Stomach (tissue), 9 donors: ENCODE measurements around the gene B3GNT5. TPM values are rescaled to one million over a fixed set of nuclear protein-coding genes. Genes with fewer than 3 reads are reported as not detected.

Experiments used
- DNase-seq, 2 donors: peaks; one replicate each; pipeline versions ENCODE4 v3.0.0 to v3.0.0-alpha.2; 2013 to 2019
- H3K27ac ChIP-seq, 5 donors: fragments of 200-600 bp in 4 of 5; sonication (generic) in 4 of 5; one replicate each; pipeline ENCODE4 v1.5.1; 2013 to 2019; ENCODE audit warnings: mild to moderate bottlenecking in 1 of 5, moderate library complexity in 1 of 5
- H3K27me3 ChIP-seq, 3 donors: fragments of 200-600 bp; sonication (generic); one replicate each; pipeline ENCODE4 v1.5.1; 2017 to 2019; ENCODE audit warnings: mixed run types in 1 of 3
- H3K36me3 ChIP-seq, 4 donors: fragments of 200-600 bp; sonication (generic); 1 replicate in 3 of 4; 2 replicates in 1 of 4; pipeline ENCODE4 v1.5.1; 2016 to 2019
- H3K4me1 ChIP-seq, 4 donors: fragments of 200-600 bp; sonication (generic); one replicate each; pipeline ENCODE4 v1.5.1; 2016 to 2019
- H3K4me3 ChIP-seq, 4 donors: fragments of 200-600 bp; sonication (generic) in 3 of 4; one replicate each; pipeline ENCODE4 v1.5.1; 2016 to 2019; ENCODE audit warnings: mild to moderate bottlenecking in 1 of 4
- H3K9me3 ChIP-seq, 4 donors: fragments of 200-600 bp; sonication (generic); one replicate each; pipeline ENCODE4 v1.5.1; 2016 to 2019
- EP300 ChIP-seq: sonication (generic); formaldehyde crosslinking; IDR thresholded peaks from one replicate; pipeline ENCODE4 v1.6.1; 2017; ENCODE audit warnings: antibody characterized with exemption
- POLR2A ChIP-seq, 4 donors: fragments of 450-650 bp; IDR thresholded peaks; one replicate each; pipeline ENCODE4 v1.6.1; 2016; ENCODE audit warnings: antibody characterized with exemption in 4 of 4, control low read depth in 2 of 4, mild to moderate bottlenecking in 1 of 4, moderate library complexity in 1 of 4
- POLR2AphosphoS5 ChIP-seq, 3 donors: sonication (generic); formaldehyde crosslinking; IDR thresholded peaks; one replicate each; pipeline ENCODE4 v1.6.1; 2016; ENCODE audit warnings: antibody characterized with exemption in 3 of 3
- whole genome bisulfite sequencing, 5 donors: extraction: QIAGEN DNeasy Blood & Tissue Kit in 3 of 5; methylation state at CpG; one replicate each; pipeline versions ENCODE4 v1.1.5 to v1.1.7; 2013 to 2018; 5-methylcytosine and 5-hydroxymethylcytosine counted together
- intact Hi-C: fragments of 100-400 bp; cut with DNase I; formaldehyde crosslinking; loops from one replicate; pipeline ENCODE4 v1.15.1; 2023; ENCODE audit warnings: low total_unique reads
- polyA plus RNA-seq, 3 donors: library from polyadenylated mRNA; stranded (reverse); fragments of 200-250 nt; gene quantifications; one replicate each; pipeline ENCODE4 v1.2.3, GENCODE V29; 2013
- total RNA-seq, 5 donors: library from RNA; depleted of rRNA; stranded (reverse); fragments of >200 nt; gene quantifications; one replicate each; pipeline versions ENCODE4 v1.1.0 to v1.2.3, GENCODE V29; 2014 to 2016
- TF ChIP-seq, protein P1 (sequence below), 7 experiments: fragments of 450-650 bp in 4 of 7; fragments of 200-600 bp in 3 of 7; sonication (generic) in 3 of 7; IDR thresholded peaks; one replicate each; pipeline ENCODE4 v1.5.1; 2016 to 2019; ENCODE audit warnings: antibody characterized with exemption in 7 of 7, control low read depth in 2 of 7, mild to moderate bottlenecking in 1 of 7
- donor health status: healthy with polysubstance abuse.
- donor health status: Bipolar disorder and iron deficiency.
- donor health status: healthy.

B3GNT5 gene
- total and polyA plus RNA-seq, 8 donors, result 4.1 to 39.7 (median 7.2) TPM

DNA sequence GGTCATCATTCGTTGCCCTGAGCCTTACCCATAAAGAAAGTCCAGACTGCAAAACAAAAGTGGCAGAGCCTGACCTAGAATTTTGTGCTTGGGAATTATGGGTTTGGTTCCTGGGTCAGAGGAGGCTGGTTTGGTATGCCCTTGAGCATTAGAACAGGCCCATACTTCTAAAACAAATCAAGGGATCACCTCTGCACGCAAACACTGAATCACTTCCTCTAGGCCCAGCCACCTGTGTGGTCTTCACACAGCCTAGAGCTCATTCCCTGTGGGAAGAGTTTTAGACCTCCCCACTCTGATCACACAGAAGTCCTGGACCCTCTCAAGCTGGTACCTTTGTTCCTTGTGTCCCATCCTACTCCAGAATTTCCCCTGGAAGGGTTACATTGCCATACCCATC, 59.4 kb downstream of the B3GNT5 start:
- Histone ChIP-seq H3K27ac (no peak overlapping the region), H3K4me1 (peaks cover 0 to 7% (median 2%) of the 10 kb centered on the region in 4 donors), H3K36me3 (no peaks in the 10 kb centered on the region), H3K27me3 (no peaks in the 10 kb centered on the region), H3K9me3 (no peaks in the 10 kb centered on the region), H3K4me3 (no peak overlapping the region)
- 82 to 91% (median 89%) methylated on average over 2 of the region's 2 CpGs for WGBS, 5 donors
- intact Hi-C loops, result no loop called here
- TF ChIP-seq POLR2A (IDR thresholded peaks at IDR 0.05) (no peak), EP300 (no peak), POLR2AphosphoS5 (IDR thresholded peaks at IDR 0.05) (no peak)
- TF ChIP-seq, protein P1, sequence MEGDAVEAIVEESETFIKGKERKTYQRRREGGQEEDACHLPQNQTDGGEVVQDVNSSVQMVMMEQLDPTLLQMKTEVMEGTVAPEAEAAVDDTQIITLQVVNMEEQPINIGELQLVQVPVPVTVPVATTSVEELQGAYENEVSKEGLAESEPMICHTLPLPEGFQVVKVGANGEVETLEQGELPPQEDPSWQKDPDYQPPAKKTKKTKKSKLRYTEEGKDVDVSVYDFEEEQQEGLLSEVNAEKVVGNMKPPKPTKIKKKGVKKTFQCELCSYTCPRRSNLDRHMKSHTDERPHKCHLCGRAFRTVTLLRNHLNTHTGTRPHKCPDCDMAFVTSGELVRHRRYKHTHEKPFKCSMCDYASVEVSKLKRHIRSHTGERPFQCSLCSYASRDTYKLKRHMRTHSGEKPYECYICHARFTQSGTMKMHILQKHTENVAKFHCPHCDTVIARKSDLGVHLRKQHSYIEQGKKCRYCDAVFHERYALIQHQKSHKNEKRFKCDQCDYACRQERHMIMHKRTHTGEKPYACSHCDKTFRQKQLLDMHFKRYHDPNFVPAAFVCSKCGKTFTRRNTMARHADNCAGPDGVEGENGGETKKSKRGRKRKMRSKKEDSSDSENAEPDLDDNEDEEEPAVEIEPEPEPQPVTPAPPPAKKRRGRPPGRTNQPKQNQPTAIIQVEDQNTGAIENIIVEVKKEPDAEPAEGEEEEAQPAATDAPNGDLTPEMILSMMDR (IDR thresholded peaks at IDR 0.05), result no peak
- DNase-seq, result no peak

DNA sequence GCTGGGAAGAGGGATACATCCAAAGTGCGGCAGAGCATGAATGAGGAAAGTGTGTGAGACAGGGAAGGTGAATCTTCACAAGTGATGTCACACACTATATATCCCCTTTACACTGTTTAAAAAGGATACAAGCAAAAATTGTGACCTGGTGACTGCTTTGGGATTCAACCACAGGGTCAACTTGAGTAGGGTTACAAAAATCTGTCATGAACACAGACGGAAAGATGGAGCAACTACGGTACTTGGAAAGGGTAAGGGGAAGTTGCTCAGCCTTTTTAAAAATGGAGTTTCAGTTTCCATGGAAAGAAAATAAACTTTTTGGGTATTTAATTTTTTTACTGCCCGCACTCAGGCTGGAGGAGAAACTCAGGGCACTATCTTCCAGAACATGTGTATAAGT, 60.3 kb downstream of the B3GNT5 start:
- 82 to 94% (median 88%) methylated on average over 4 of the region's 4 CpGs for WGBS, 5 donors
- no peaks in the 10 kb centered on the region for H3K27me3 ChIP-seq

DNA sequence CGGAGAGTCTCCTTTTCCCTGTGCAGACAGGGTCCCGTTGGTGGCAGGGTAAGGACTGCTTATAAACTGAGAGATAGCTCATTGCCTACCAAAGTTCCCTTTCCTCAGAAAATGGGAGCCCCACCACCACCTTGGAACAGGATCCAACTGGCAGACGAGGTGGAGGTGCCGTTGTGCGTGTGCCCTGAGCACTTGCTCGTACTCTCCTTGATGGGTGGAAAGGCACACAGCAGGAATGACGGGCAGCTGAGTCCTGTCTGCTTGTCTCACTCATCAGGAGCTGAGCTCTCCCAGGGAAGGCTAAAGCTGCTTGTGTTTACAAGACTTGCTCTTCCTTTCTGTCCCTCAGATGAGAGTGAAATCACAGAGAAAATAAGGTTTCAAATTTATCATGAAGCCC, 60.7 kb downstream of the B3GNT5 start:
- intact Hi-C loops, result no loop called here
- no peaks in the 10 kb centered on the region for H3K27me3 ChIP-seq
- 72 to 89% (median 76%) methylated on average over 7 of the region's 7 CpGs for WGBS, 5 donors

More for the DNA sequence above, 60.3 kb downstream of the B3GNT5 start:
- H3K4me3 ChIP-seq, result no peak overlapping the region
- no peaks in the 10 kb centered on the region for H3K9me3 ChIP-seq
- intact Hi-C loops, result no loop called here
- no peak for DNase-seq
- TF ChIP-seq EP300 (no peak), POLR2A (IDR thresholded peaks at IDR 0.05) (no peak), POLR2AphosphoS5 (IDR thresholded peaks at IDR 0.05) (no peak)
- TF ChIP-seq, protein P1 (IDR thresholded peaks at IDR 0.05), result no peak
- H3K4me1 ChIP-seq, result peaks cover 0 to 4% (median 0%) of the 10 kb centered on the region in 4 donors
- no peaks in the 10 kb centered on the region for H3K36me3 ChIP-seq
- no peak overlapping the region for H3K27ac ChIP-seq

DNA sequence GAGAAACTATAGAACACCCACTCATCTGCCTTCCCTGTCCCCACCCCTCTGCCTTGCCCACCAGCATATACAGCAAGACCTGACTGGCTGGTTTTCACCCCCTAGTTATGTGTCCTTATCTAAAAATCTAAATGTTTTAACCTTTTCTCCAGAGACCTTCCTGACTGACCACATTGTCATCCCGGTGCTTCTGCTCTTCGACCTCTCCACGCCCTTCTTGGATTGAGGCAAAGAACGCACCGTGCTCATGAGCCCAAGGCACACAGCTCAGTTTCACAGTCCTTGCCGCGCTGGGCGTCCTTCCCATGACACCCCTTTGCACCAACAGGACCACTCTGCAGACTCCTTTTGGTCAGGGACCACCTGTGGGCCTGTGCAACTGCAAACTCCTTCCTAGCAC, 62.7 kb downstream of the B3GNT5 start:
- H3K4me3 ChIP-seq, result no peak overlapping the region
- H3K27me3 ChIP-seq, result no peaks in the 10 kb centered on the region
- WGBS, 5 donors, result 82 to 93% (median 90%) methylated on average over 8 of the region's 8 CpGs
- no peaks in the 10 kb centered on the region for H3K4me1 ChIP-seq
- intact Hi-C loops, result no loop called here
- no peaks in the 10 kb centered on the region for H3K9me3 ChIP-seq
- no peak for DNase-seq
- no peaks in the 10 kb centered on the region for H3K36me3 ChIP-seq
- TF ChIP-seq POLR2A (IDR thresholded peaks at IDR 0.05), result no peak
- no peak for TF ChIP-seq EP300
- TF ChIP-seq POLR2AphosphoS5 (IDR thresholded peaks at IDR 0.05), result no peak
- TF ChIP-seq, protein P1 (IDR thresholded peaks at IDR 0.05), result no peak
- no peak overlapping the region for H3K27ac ChIP-seq

More for the DNA sequence above, 60.7 kb downstream of the B3GNT5 start:
- no peaks in the 10 kb centered on the region for H3K9me3 ChIP-seq
- DNase-seq, result no peak
- no peak overlapping the region for H3K4me3 ChIP-seq
- TF ChIP-seq POLR2AphosphoS5 (IDR thresholded peaks at IDR 0.05) (no peak), EP300 (no peak), POLR2A (IDR thresholded peaks at IDR 0.05) (no peak)
- TF ChIP-seq, protein P1 (IDR thresholded peaks at IDR 0.05), result no peak
- H3K36me3 ChIP-seq, result no peaks in the 10 kb centered on the region
- H3K27ac ChIP-seq, result no peak overlapping the region
- H3K4me1 ChIP-seq, result peaks cover 0 to 4% (median 0%) of the 10 kb centered on the region in 4 donors
